GM19043 (cell line): ENCODE results near the gene CLIC3.

Experiments used
- ATAC-seq: cut with Tn5 transposase; IDR thresholded peaks from one replicate; pipeline ENCODE4 v1.9.1; 2021; ENCODE audit warnings: low read depth; ENCODE audit not compliant: unreplicated experiment

Gene CLIC3

DNA sequence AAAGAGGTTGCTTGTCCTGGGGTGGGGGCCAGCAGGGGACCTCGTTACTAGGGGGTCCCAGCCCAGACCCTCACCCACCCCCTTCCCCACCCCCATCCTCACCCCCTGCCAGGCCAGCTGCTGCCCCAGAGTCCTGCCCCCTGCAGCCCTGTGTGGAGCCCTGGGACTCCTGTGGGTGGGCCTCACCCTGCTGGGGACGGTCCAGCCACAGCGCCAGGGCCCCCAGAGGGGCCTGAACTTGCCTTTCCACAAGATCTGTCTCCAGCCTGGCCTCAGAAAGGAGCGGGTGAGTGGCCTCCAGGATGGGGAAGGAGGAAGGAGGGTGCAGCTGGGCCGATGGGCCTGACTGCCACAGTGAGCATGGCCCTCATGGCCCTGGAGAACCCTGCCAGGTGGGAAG, 26.6 kb downstream of the CLIC3 start:
- ATAC-seq: no peak

DNA sequence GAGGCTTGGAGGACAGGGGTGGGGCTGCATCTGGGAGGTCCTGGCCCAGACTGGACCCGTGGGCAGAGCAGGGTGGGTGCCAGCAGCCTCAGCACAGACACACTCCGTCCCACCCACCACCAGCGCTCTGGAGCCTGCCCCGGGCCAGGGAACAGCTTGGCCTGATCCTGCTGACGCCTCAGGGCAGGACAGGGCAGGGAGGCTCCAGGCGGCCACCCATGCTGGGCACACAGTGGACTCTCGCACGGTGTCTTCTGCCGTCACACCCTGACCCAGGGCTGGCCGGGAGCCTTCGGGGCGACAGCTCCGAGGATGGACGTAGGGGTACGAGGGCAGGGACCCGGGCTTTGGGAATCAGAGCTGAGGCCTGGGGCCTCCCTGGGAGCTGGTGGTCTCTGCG, 27.2 kb downstream of the CLIC3 start:
- ATAC-seq: no peak

DNA sequence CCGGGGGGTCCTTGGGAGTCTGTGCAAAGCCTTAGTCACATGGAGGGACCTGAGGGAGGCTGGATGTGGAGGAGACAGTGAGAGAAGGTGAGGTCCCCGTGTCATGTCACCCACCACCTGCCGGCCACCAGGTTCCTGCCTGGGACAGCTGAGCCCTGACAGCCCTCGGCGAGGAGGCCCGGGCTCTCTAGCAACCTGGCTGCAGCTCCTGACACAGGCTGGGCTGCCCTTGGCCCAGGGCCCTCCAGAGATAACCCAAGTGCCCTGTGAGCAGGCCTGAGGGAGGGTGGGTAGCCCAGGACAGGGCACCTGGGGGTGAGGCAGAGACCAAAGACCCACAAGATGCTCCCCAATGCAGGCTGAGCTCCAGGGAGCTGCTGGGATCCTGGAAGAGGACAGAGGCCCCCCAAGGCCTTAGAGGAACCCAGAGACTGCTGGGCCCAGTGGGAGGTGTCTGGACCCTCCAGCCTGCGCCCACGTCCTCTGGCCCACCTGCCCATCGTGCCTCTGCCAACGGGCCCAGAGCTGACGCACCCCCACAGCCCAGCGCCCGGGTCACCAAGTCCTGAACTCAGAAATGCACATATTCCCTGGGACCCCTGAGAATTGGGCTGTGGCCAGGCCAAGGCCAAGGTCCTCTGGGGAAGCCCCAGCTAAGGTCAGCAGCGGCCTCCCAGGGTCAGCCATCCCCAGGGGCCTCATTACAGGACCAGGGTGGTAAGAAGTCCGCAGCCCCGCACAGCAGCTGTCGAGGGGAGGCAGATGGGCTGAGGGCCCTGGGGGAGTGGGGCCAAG, 27.8 kb downstream of the CLIC3 start:
- ATAC-seq: no peak

DNA sequence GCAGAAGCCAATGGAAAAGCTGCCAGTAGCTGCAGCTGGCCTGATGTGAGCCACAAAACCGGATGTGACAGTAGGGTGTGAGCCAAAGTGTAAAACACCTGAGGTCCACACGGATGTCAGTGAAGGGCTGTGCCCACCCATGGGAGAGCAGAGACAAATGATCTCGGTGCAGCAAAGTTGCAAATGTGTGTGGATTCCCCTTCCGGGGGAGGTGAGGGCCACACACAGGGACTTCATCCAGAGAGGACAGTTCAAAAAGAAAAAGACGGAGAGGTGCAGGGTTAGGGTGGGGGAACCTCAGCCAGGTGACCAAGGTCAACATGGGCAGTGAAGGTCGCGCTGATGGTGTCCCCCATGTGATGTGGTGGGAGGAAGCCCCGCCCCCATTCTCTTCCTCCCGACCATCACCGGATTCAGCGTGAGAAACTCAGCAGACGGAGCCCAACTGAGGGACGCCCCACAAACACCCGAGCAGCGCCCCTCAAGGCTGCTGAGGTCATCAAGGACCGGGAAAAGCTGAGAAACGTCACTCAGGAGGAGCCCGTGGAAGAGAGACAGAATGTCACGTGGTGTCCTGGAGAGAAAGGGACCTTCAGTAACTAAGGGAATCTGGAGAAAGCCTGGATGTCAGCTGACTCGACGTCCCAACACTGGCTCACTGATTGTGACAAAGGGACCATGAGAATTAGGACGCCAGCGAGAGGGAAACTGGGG, 30.4 kb downstream of the CLIC3 start:
- ATAC-seq: no peak

DNA sequence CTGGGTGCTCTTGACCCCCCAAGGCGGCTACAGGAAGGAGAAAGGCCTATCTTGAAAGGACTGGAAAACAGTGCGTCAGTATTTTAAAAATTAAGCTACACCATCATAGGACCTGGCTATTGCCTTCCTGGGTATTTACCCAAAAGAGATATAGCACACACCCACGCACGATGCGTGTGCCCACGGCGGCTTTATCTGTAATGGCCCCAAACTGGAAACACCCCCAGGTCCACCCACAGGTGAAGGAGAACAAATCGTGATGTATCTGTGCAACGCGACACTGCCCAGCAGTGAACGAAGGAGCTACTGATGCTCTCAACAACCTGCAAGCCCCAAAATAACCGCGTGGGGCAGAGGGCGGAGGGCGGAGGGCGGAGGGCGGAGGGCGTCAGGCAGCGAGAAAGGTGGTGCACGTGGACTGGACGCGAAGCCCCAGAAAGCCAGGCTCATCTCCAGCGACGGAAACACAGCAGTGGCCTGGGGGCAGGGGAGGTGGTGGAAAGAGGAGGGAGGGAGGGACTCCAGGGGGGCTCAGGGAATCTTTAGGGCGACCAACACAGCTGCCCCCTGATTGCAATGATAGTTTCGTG, 31.4 kb downstream of the CLIC3 start:
- ATAC-seq: no peak

DNA sequence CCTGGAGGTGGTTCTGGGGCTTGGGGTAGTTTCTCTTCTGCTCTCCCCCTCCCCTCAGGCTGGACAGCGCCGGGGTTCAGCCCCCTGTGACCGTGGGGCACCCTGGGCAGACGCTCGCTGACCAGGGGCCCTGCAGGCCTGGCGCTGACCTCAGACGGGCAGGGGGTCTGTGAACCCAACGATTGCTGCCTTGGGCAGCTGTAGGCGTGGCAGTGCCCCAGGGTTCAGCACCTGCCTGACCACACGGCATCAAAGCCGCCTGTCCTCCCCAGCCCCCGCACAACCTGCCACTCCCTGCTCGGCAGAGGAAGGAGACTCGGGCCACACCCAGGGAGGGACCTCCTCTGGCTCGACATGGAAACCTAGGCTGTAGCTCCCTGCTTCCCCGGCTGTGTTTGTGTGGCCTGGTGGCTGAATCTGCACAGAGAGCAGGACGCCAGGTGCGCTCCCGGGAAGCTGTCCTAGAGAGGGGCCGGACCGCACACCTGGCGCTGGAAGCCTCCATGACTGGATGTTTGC, 32.1 kb downstream of the CLIC3 start:
- no peak for ATAC-seq

DNA sequence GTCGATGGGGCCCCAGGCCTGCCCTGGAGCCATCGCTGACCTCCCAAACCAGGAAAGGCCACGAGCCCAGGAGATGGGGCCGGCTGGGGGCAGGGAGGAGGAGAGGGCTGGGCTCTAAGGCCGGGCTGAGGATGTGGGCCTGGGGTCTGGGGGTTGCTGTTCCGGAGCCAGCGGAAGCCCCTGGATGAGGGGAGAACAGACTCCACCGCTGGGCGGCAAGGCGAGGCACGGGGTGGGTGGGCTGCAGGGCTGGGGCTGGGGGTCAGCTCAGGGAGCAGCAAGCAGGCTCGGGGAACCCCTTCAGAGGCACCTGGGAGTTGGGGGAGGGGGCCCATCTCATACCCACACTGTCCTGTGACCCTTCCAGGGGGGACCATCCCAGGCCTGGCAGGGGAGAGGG, 32.6 kb downstream of the CLIC3 start:
- no peak for ATAC-seq

DNA sequence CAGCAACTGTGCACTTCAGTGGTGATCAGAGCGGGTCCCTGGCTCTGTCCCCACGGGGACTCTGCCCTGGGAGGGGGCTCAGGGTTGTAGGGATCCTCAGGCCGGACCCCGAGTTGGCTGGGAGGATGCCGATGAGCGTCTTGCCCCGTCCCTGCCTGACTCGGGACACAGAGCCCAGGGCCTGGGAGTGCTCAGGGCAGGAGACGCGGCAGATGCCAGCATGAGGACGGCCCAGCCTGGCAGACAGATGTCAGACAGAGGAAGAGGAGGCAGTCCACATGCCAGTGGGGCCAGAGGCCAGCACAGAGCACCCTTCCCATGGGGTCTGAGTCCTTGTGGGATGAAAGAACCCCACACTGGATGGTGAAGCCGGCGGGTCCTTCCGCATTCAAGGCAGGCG, 33.0 kb downstream of the CLIC3 start:
- no peak for ATAC-seq

DNA sequence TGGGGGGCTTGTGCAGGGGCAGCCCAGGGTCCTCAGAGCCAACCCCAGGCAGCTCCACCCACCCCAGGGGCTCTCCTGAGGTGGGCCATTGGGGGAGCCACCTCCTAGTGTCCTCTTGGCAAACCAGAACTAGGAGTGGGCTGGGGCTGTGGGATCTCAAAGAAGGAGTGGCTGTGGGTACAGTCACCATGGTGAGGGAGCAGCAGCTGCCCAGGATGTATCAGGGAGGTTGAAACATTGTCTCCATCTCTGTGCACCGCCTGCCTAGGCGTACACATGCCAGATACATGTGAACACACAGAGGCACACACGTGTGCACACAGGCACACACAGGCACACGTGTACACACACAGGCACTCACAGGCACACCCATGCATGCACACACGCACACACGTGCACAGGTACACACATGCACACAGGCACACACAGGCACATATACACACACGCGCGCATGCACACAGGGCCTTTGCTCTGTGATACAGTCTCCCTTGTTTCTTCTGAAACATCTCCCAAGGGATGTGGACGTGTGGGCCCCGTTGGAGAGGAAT, 33.6 kb downstream of the CLIC3 start:
- no peak for ATAC-seq

DNA sequence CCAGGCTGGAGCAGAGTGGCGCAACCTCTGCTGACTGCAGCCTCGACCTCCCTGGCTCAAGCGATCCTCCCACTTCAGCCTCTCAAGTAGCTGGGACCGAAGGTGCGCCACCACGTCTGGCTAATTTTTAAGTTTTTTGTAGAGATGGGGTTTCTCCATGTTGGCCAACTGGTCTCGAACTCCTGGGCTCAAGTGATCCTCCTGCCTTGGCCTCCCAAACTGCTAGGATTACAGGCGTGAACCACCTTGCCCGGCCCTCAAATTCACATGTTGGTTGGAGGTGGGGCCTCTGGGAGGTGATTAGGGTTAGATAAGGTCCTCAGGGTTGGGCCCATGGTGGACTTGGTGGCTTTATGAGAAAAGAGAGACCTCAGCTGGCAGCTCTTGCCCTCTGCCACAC, 34.2 kb downstream of the CLIC3 start:
- ATAC-seq: no peak

DNA sequence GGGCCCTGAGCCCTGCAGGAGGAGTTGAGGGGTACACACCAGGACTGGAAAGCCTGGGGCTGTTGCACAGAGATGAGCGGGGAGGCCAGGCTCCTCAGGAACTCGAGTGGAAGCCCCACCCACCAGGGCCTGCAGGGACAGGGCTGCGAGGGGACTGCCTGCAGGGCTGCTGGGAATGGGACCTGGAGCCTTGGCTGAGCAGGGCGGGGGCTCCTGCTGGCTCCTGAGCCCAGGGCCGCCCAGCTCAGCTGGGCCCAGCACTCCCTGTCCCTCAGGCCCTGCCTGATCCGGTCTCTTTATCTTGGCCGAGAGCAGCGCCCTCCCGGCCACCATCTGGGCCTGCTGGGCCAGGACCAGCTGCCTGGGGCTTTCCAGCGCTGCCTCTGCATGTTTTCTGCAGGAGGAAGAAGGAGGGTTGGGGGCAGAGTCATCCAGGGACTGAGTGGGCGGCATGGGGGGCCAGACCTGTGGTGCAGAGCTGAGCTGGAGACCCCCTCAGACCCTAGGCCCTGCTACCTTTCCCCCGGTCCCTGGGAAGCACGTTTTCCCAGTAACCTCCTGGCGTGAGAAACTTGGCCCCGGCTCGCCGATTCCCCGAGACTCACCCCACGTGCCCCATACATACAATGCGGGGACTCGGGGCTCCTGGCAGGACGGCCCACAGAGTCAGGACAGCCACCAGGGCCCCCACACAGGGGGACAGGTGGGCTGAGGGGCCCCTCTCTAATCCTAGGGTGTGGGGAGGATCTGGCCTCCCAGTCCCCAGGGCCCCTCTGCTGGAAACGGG, 34.9 kb downstream of the CLIC3 start:
- no peak for ATAC-seq

DNA sequence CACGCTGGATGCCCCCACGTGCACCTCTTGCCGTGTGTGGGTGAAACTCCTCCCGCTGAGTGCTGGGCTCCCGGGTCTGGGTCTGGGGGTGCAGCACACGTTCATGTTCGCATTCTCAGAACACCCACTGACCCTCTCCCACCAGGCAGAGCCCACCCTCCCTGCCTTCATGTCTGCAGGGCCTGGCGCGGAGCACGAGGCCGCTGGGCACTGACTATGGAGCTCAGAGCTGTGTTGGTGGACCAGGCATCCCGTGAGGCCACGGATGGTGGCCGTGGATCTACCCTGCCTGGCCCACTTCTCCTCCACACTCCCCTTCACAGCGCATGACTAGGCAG, 35.5 kb downstream of the CLIC3 start:
- ATAC-seq: no peak

DNA sequence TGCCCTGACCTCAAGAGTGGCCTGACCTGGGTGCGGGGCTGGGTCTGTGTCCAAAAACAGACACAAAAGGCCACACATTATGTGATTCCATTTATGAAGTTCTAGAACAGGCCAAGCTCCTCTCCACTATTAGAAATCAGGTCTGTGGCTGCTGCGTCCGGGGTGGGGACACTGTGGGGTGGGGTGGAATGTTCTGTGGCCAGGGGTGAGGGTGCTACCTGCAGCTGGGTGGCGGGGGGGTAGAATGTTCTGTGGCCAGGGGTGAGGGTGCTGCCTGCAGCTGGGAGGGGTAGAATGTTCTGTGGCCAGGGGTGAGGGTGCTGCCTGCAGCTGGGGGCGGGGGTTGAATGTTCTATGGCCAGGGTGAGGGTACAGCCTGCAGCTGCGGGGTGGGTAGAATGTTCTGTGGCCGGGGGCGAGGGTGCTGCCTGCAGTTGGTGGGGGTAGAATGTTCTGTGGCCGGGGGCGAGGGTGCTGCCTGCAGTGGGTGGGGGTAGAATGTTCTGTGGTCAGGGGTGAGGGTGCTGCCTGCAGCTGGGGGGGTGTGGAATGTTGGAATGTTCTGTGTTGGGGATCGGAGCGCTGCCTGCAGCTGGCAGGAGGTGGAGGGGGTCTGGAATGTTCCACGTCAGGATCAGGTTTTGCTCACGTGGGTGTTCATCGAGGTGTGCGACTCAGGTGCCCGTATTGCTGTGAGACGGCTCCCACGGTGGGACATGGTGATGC, 36.0 kb downstream of the CLIC3 start:
- ATAC-seq: no peak

DNA sequence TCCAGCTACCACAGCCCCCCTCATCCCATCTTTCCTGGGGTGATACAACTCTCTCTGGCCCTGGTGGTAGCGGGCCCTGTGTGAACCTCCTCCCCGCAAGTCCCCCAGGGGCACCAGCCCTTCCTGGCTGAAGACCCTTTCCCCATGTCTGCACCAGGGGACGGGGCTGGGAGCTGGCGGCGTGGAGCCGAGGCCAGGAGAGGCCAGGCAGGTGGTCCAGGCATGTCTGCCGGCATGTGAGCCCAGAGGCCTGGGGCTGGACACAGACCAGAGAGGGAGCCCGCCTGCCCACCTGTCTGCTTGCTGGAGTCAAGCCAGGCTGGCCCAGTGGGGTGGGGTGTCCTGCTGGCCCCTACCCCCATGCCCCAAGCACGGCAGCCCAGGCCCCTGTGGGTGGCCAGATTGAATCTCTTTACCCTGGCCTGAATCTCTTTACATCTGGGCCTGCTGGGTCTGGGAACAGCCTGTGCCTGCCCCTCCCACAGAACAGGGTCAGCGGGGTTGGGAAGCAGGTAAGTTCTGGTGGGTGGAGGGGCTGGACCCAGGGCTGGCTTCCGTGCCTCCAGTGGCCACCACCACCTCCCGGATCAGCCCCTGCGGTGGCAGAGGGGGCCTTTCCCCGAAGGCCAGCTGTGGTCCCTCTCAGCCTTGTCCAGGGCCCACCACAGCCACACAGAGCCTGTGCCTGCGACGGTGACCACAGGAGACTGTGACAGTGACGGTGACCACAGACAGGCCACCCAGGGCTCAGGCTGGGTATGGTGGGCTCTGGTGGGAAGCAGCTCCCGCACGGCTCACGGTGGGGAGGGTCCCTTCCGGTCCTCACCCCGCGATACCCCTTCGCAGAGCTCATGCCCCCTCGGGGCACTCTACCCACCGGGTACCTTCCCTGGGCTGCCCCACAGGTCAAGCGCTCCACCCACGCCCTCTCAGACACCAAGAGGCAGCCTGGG, 37.2 kb downstream of the CLIC3 start:
- no peak for ATAC-seq

DNA sequence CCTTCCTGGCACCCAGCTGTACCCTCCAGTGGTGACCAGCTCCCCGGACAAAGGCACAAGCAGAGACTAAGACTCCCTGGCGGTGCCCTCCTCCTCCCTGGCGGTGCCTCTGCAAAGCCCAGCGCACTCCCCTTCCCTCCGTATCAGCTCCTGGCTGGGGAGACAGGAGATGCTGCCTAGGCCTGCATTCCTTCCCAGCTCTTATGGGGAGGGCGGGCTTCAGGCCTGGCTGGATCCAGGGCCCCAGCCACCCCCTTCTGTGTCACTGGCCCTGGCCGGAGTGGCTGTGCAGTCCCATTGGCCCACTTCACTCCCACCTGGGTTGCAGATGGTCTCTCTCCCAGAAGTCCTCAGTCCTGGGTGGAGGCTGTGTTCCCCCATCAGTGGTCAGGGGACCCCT, 37.9 kb downstream of the CLIC3 start:
- no peak for ATAC-seq

DNA sequence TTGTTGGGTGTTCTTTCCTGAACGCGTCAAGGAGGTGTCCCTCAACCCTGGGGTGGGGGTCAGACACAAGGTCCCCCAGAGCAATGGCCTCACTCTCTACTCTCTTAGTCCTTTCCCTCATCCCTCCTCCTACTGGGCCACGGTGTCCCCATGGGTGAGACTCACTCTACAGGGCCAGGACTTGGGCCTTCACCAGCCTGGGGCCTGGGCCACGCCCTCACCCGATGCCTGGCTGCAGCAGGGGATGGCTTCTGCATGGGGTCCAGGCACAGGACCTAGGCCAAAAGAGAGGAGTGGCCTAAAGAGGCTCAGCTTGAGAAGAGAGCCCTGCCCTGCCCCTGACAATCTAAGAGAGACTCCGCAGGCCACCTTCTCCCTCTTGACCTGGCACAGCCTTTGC, 38.5 kb downstream of the CLIC3 start:
- ATAC-seq: no peak

DNA sequence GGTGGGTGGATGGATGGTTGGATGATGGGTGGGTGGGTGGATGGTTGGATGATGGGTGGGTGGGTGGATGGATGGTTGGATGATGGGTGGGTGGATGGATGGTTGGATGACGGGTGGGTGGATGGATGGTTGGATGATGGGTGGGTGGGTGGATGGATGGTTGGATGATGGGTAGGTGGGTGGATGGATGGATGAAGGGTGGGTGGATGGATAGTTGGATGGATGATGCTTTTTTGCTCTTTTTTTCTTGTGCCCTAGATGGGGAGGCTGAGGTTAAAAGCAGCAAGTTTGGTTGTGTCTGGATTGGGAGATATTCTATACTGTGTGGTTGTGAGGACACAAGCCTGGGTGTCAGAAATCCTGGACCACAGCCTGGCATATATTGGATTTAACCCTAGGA, 38.9 kb downstream of the CLIC3 start:
- ATAC-seq: no peak

DNA sequence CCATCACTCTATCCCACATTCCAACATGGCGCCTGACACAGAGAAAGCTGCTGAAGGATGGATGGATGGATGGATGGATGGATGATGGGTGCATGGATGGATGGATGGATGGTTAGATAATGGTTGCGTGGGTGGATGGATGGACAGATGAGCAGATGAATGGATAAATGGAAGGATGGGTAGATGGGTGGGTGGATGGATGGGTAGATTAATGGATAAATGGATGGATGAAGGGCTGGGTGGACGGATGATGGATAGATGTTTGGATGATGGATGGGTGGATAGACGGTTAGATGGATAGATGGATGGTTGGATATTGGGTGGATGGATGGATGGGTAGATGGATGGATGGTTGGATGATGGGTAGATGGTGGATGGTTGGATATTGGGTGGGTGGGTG, 39.8 kb downstream of the CLIC3 start:
- ATAC-seq: no peak

DNA sequence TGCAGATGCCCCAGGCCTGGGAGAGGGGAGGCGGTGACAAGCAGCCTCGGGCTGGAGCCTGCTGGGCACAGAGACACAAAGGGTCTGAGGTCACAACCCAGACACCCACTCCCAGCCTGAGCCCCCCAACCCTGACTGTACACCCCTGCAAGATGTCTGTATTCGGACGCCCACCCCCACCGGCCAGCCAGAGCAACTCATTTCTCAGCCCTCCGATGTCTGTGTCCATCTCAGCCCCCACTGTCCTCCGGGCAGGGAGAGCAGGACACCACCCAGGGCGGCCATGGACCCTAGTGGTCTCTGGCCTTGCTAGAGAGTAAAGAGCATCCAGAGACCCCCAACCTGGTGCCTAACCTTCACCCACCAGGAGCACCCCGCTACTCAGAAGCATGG, 40.4 kb downstream of the CLIC3 start:
- no peak for ATAC-seq
